DMS79 (cell line): ENCODE results near the gene GP1BB.

Source experiments
- DNase-seq: peaks from one replicate; lab custom pipeline; 2025; lab: John Stamatoyannopoulos, UW

GP1BB gene

DNA sequence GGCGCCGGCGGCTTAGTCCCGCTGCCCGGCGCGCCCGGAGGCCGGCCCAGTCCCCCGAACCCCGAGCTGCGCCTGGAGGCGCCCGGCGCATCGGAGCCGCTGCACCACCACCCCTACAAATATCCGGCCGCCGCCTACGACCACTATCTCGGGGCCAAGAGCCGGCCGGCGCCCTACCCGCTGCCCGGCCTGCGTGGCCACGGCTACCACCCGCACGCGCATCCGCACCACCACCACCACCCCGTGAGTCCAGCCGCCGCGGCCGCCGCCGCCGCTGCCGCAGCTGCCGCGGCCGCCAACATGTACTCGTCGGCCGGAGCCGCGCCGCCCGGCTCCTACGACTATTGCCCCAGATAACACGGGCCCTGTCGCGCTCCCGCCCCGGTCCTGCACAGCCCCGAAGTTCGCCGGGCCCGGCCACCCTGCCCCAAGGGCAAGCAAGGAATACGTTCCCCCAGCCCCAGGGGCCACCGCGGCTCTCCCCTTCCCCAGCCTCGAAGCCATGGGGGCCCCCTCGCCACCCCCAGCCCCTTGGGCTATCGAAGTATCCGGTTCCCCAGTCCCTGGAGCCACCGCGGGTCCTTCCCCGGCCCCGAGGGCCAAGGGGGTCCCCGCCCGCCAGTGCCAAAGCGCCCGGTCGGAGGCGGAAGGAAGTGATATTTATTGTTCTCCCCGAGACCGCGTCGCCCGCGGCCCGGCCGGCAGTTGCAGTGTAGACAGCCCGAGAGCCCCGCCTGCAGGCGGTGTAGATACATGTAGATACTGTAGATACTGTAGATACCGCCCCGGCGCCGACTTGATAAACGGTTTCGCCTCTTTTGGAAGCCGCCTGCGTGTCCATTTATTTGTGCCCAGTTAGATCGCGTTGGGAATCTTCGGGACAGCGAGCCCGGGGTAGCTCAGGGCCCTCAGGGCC is 43.4 kb downstream of the GP1BB start:
- no peak for DNase-seq

DNA sequence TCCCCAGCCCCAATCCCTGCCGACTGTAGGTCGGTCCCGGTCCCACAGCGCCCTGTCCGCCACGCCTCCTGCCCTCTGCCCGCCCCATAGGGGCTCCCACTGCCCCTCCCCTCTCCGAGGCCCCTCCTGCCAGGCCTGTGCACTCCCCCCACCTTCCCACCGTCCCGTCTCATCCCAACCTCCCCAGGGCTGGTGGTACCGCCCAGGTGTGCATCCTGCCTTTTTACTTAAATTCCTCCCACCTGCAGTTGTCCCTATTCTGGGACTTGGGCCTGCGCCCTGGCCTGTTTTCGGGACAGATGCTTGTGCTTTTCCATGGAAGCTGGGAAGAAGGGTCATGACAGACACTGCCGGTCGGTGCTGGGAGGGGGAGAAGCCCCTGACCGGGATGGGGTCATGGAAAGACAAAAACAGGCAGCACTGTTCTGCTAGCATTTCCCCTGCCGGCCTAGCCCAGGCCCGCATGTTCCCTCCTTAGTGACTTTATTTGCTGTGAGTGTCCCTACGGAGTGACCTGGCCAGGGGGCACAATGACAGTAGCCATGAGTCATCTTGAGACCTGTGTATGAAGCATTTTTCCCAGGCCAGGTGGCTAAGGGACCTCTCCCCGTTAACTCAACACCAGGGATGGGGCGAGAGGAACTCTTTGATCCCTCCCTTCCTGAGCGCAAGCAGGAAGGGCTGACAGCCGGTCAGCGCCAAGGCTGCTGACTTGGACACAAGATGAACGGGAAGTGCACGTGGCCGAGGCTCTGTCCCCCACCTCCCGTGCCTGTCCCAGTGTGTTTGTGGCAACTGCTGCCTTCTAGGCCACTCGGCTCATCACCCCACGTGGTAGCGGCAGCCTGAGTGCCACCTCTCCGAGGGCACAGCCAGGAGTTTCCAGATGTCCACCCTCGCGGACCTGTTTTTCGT is 44.3 kb downstream of the GP1BB start:
- DNase-seq = no peak

DNA sequence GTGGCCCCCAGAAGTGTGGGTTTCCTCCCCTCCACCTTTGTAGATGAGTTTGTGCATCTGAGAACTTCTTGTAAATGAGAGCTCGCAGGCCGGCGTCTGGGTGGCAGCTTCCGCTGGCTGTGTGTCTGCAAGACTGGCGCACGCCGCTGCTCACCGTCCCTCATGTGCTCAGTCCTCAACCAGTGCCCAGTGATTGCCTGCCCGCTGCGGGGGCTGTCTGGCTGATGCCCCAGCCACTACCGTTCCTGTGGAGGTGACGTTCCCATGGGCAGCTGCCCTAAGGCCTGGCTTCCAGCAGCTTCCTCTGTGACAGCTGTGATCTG is 46.0 kb downstream of the GP1BB start:
- no peak for DNase-seq

DNA sequence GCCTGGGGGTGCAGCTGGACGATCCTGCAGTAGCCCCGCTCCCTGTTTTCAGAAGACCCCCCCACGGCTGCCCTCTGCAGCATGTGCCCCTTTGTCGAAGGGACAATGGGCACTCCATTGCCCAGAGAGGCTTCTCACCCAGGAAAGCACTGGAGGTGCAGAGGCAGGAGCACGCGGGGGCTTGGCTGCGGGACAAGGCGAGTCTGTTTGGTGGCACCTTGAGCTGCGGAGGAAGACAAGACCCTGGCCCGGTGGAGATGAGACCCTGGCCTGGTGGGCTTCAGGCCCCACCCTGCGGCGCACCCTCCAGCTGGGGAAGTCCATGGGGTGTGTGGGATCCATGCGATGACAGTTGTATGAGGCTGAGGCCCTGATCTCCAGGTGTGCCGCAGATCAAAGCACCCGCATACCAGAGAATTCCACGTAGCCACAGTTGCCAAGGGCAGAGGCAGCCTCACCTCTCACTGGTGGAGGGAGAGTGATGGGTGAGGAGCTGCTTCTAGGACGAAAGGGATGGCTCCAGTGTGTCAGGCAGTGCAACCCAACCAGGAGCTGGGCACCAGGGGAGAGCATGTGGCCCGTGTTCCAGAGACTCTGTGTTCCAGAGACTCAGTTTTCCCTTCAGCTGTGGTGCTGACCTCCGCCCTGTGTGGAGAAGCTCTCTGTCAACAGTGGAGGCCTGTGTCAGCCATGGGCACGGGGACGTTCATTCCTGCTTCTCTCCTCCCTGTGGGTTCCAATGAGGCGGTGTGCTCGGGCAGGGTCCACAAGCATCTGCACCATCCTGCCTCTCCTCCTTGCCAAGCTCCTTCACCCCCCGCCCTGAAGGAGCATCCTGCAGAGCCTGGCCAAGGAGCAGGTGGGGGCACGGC is 47.2 kb downstream of the GP1BB start:
- no peak for DNase-seq

DNA sequence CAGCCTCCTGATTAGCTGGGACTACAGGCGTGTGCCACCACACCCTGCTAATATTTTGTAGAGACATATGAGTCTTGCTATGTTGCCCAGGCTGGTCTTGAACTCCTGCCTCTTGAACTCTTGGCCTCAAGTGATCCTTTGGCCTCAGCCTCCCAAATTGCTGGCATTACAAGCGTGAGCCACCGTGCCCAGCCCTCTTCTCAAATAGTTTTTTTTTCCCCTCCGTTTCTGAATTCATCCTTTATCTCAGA is 49.0 kb downstream of the GP1BB start:
- no peak for DNase-seq

DNA sequence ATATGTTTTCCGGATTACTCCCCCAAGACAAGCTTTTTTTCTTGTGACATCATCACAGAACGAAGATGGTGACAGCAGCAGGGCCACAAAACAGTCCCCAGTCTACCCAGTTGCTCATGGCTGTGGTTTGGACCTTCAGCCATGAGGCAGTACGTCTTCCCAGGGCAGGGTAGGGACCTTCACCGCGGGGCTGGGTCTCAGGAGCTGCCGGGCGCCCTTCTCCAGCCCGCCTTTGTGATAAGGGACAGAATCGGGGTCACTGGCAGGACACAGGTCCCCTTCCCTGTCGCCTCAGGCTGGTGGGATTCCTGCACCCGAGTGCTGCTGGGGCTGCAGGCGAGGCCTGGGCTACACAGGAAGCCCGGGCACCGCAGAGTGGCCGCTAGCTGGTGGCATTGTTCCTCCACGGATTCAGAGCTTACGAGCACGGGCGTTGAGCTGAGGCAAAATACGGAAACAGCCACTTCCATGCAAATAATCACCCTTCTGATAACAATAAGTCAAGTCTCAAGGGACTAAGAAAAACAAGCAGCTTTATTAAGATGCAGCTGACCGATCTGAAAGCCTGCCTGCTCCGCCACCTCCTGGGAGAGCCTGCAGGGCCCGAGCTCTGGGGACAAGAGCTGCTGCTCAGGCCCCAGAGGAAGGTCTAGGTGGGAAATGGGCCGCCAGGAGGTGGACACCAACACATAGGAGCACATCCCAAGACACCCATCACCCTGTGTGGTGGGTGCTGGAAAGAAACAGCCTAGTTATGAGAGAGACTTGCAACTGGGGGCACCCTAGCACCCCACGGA is 49.5 kb downstream of the GP1BB start:
- DNase-seq = no peak

DNA sequence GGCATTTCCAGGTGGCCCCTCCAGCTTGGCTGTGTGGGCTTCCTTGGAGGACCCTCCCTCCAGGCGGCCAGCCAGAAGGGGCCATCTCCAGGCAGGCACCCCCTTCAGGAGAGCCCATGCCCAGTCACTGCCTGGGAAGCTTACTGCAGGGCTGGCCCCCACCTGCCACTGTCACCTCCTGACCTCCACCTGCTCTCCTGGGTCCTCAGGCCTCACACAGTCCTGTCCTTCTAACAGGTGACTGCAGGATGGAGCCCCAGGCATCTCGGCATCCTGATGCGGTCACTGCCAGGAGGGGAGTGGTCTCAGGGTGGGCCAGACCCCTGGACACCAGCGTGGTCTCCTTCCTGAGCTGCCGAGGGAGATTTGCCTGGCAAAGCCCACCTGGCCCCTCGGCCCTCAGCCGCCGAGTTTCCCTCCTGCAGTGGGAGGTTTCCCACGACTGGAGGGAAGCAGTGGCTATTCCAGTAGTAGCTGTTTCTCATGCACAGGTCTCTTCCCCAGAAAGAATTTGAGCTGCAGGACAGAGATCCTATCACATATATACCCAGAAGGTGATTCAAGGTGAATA is 50.2 kb downstream of the GP1BB start:
- DNase-seq = no peak
